ENCODE results near the gene DCDC2C.

GRCh38 chr2:3759761-3760160 lies 56.4 kb downstream of the DCDC2C start:
- TF ChIP-seq CTCF (IDR thresholded peaks at IDR 0.05; ENCODE audit: low read length), result no peak
- TF ChIP-seq EZH2 (IDR thresholded peaks at IDR 0.05; ENCODE audit: borderline replicate concordance, low read length), result no peak
